ENCODE data around the gene ADGRG6.
"Not testable (repeated sequence)": the region's sequence is repeated elsewhere in the genome, so short reads cannot be mapped to it uniquely, and the experiment has no call there.

DNA sequence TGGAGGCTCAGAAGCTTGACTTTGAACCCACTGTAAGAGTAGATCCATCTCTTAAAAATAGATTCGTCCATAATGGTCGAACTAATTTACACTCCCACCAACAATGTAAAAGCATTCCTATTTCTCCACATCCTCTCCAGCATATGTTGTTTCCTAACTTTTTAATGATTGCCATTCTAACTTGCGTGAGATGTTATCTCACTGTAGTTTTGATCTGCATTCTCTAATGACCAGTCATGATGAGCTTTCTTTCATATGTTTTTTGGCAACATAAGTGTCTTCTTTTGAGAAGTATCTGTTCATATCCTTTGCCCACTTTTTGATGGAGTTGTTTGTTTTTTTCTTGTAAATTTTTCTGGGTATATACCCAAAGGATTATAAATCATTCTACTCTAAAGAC is 44.4 kb downstream of the ADGRG6 start:
- TF ChIP-seq, protein P1, sequence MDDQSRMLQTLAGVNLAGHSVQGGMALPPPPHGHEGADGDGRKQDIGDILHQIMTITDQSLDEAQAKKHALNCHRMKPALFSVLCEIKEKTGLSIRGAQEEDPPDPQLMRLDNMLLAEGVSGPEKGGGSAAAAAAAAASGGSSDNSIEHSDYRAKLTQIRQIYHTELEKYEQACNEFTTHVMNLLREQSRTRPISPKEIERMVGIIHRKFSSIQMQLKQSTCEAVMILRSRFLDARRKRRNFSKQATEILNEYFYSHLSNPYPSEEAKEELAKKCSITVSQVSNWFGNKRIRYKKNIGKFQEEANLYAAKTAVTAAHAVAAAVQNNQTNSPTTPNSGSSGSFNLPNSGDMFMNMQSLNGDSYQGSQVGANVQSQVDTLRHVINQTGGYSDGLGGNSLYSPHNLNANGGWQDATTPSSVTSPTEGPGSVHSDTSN (IDR thresholded peaks at IDR 0.05; ENCODE audit: insufficient replicate concordance, low read depth, low read length), result not testable (repeated sequence)
- TF ChIP-seq CREM (IDR thresholded peaks at IDR 0.05; ENCODE audit: low read depth); SIN3A (IDR thresholded peaks at IDR 0.05; ENCODE audit: low read depth, low read length); POLR2AphosphoS5 (IDR thresholded peaks at IDR 0.05; ENCODE audit: low read length); ZNF274 (IDR thresholded peaks at IDR 0.05; ENCODE audit: insufficient read depth, insufficient read length); YY1 (IDR thresholded peaks at IDR 0.05; ENCODE audit: low read depth, low read length); KAT2A (conservative IDR thresholded peaks at IDR 0.05; ENCODE audit: control insufficient read depth, low read depth, low read length): not testable (repeated sequence)
- TF ChIP-seq, protein P2, sequence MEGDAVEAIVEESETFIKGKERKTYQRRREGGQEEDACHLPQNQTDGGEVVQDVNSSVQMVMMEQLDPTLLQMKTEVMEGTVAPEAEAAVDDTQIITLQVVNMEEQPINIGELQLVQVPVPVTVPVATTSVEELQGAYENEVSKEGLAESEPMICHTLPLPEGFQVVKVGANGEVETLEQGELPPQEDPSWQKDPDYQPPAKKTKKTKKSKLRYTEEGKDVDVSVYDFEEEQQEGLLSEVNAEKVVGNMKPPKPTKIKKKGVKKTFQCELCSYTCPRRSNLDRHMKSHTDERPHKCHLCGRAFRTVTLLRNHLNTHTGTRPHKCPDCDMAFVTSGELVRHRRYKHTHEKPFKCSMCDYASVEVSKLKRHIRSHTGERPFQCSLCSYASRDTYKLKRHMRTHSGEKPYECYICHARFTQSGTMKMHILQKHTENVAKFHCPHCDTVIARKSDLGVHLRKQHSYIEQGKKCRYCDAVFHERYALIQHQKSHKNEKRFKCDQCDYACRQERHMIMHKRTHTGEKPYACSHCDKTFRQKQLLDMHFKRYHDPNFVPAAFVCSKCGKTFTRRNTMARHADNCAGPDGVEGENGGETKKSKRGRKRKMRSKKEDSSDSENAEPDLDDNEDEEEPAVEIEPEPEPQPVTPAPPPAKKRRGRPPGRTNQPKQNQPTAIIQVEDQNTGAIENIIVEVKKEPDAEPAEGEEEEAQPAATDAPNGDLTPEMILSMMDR (IDR thresholded peaks at IDR 0.05 in 2 of 3, conservative IDR thresholded peaks at IDR 0.05 in 1 of 3; ENCODE audit: control insufficient read depth in 2 of 3, extremely low read depth in 1 of 3, insufficient read depth in 1 of 3, low read depth in 3 of 3, low read length in 3 of 3), result not testable (repeated sequence)
